ENCODE data around the gene NUDT19.

DNA sequence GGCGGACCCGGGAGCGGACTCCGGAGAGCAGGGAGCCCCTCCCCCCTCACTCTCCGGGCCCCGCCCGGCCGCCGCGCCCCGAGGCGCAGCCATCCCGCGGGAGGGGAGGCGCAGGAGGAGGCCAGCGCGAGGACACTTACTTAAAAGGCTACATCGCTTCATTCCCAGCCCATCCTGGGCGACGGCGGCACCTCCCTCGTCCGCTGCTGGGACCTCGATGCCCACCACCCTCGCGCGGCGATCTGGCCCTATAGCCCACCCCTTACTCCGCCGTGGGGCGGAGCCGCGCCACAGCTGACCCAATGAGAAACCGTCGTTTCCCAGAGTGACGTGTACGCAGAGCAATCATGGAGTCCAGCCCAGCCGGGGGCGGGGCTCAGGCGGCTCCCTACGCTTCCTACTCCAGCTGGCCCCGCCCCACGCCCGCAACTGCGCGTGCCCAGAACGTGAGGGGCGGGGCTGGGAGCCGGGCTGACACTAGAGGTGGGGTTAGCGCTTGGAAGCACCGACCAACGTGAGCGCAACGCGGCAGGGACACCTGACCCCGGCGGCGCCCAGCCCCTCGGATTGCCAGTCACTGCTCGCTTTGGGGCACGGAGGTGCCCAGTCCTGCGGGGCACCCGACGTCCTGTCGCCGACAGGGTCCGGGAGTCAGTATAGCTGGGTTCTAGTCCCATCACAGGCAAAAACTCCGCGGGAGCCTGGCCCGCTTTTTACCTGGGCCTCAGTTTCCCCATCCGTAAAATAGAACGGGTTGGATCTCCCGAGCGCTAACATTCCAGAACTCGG, 16.5 kb upstream of the NUDT19 start, which contains the start of gene ANKRD27:
- TF ChIP-seq, protein P1, sequence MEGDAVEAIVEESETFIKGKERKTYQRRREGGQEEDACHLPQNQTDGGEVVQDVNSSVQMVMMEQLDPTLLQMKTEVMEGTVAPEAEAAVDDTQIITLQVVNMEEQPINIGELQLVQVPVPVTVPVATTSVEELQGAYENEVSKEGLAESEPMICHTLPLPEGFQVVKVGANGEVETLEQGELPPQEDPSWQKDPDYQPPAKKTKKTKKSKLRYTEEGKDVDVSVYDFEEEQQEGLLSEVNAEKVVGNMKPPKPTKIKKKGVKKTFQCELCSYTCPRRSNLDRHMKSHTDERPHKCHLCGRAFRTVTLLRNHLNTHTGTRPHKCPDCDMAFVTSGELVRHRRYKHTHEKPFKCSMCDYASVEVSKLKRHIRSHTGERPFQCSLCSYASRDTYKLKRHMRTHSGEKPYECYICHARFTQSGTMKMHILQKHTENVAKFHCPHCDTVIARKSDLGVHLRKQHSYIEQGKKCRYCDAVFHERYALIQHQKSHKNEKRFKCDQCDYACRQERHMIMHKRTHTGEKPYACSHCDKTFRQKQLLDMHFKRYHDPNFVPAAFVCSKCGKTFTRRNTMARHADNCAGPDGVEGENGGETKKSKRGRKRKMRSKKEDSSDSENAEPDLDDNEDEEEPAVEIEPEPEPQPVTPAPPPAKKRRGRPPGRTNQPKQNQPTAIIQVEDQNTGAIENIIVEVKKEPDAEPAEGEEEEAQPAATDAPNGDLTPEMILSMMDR (IDR thresholded peaks at IDR 0.05 in 2 of 3, conservative IDR thresholded peaks at IDR 0.05 in 1 of 3; ENCODE audit: insufficient read depth in 2 of 3, low read depth in 1 of 3, low read length in 3 of 3): 0 out of 6 replicates have a peak, but pooled peaks of 1 of the 3 experiments have one; percentile 0
- TF ChIP-seq ZNF232 (CRISPR knock-in tag; IDR thresholded peaks at IDR 0.05) (no peak), EP300 (IDR thresholded peaks at IDR 0.05; ENCODE audit: low read length) (no peak), RCOR1 (IDR thresholded peaks at IDR 0.05; ENCODE audit: borderline replicate concordance in 1 of 2, low read depth in 2 of 2, low read length in 2 of 2) (0 out of 4 replicates have a peak, but pooled peaks of 1 of the 2 experiments have one; percentile 3), RBM15 (IDR thresholded peaks at IDR 0.05; ENCODE audit: insufficient read depth, low read length) (no peak), RAD21 (CRISPR knock-in tag; conservative IDR thresholded peaks at IDR 0.05 in 1 of 2, IDR thresholded peaks at IDR 0.05 in 1 of 2) (no peak), ZNF766 (CRISPR knock-in tag; conservative IDR thresholded peaks at IDR 0.05) (no peak), ZNF263 (CRISPR knock-in tag; IDR thresholded peaks at IDR 0.05; ENCODE audit: borderline replicate concordance) (no peak), ZBTB7A (IDR thresholded peaks at IDR 0.05; ENCODE audit: borderline replicate concordance, control insufficient read depth, low read depth, low read length) (no peak; the same call in 1 of the 2 replicates)
- TF ChIP-seq, protein P2, sequence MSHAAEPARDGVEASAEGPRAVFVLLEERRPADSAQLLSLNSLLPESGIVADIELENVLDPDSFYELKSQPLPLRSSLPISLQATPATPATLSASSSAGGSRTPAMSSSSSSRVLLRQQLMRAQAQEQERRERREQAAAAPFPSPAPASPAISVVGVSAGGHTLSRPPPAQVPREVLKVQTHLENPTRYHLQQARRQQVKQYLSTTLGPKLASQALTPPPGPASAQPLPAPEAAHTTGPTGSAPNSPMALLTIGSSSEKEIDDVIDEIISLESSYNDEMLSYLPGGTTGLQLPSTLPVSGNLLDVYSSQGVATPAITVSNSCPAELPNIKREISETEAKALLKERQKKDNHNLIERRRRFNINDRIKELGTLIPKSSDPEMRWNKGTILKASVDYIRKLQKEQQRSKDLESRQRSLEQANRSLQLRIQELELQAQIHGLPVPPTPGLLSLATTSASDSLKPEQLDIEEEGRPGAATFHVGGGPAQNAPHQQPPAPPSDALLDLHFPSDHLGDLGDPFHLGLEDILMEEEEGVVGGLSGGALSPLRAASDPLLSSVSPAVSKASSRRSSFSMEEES (CRISPR knock-in tag; IDR thresholded peaks at IDR 0.05): no peak

Data from K562 (cell line).